ENCODE results near the gene TNFRSF4.

The TNFRSF4 gene

GRCh38 chr1:1245178-1245816 is 31.3 kb upstream of the TNFRSF4 start:
- no peak for DNase-seq

- no peak for DNase-seq
Measured at GRCh38 chr1:1244192-1244811, 30.3 kb upstream of the TNFRSF4 start.

GRCh38 chr1:1243807-1244191 is 29.8 kb upstream of the TNFRSF4 start:
- no peak for DNase-seq

GRCh38 chr1:1243266-1243660 is 29.3 kb upstream of the TNFRSF4 start:
- DNase-seq: no peak

- DNase-seq: no peak
Measured at GRCh38 chr1:1242461-1243265, 28.7 kb upstream of the TNFRSF4 start.

- DNase-seq: no peak
Measured at GRCh38 chr1:1241588-1242219, 27.8 kb upstream of the TNFRSF4 start.

GRCh38 chr1:1240822-1241587 is 27.1 kb upstream of the TNFRSF4 start:
- no peak for DNase-seq

GRCh38 chr1:1240348-1240732 is 26.4 kb upstream of the TNFRSF4 start:
- DNase-seq: no peak

- DNase-seq: no peak
Measured at GRCh38 chr1:1239614-1240347, 25.8 kb upstream of the TNFRSF4 start.

GRCh38 chr1:1239227-1239613 is 25.3 kb upstream of the TNFRSF4 start:
- no peak for DNase-seq

- DNase-seq: no peak
Measured at GRCh38 chr1:1238702-1239178, 24.8 kb upstream of the TNFRSF4 start.

GRCh38 chr1:1237874-1238701 is 24.1 kb upstream of the TNFRSF4 start:
- no peak for DNase-seq

- no peak for DNase-seq
Measured at GRCh38 chr1:1236945-1237873, 23.3 kb upstream of the TNFRSF4 start.

- DNase-seq: no peak
Measured at GRCh38 chr1:1236176-1236763, 22.3 kb upstream of the TNFRSF4 start.

- DNase-seq: no peak
Measured at GRCh38 chr1:1235016-1235744, 21.2 kb upstream of the TNFRSF4 start.

GRCh38 chr1:1234180-1234808 is 20.3 kb upstream of the TNFRSF4 start:
- no peak for DNase-seq

- DNase-seq: no peak
Measured at GRCh38 chr1:1233567-1233892, 19.6 kb upstream of the TNFRSF4 start.

GRCh38 chr1:1232796-1233566 is 19.0 kb upstream of the TNFRSF4 start:
- no peak for DNase-seq

Measured in GOT3 (cell line).